Vagina (tissue), 2 donors: ENCODE measurements around the gene GPER1.

Experiments used
- CTCF ChIP-seq, 3 experiments: fragments of 450-650 bp in 2 of 3; fragments of 200-600 bp in 1 of 3; sonication (generic) in 1 of 3; IDR thresholded peaks; one replicate each; pipeline ENCODE4 v1.5.1; 2017 to 2019; ENCODE audit warnings: antibody characterized with exemption in 3 of 3, mild to moderate bottlenecking in 2 of 3, moderate library complexity in 2 of 3
- POLR2A ChIP-seq, 2 donors: fragments of 450-650 bp; IDR thresholded peaks; one replicate each; pipeline ENCODE4 v1.6.1; 2017; ENCODE audit warnings: antibody characterized with exemption in 2 of 2, mild to moderate bottlenecking in 2 of 2, moderate library complexity in 2 of 2
- POLR2AphosphoS5 ChIP-seq, 2 donors: sonication (generic); formaldehyde crosslinking; IDR thresholded peaks; one replicate each; pipeline ENCODE4 v1.9.0; 2017; ENCODE audit warnings: antibody characterized with exemption in 2 of 2, mild to moderate bottlenecking in 2 of 2, low read depth in 1 of 2; ENCODE audit not compliant: insufficient read depth in 1 of 2

DNA sequence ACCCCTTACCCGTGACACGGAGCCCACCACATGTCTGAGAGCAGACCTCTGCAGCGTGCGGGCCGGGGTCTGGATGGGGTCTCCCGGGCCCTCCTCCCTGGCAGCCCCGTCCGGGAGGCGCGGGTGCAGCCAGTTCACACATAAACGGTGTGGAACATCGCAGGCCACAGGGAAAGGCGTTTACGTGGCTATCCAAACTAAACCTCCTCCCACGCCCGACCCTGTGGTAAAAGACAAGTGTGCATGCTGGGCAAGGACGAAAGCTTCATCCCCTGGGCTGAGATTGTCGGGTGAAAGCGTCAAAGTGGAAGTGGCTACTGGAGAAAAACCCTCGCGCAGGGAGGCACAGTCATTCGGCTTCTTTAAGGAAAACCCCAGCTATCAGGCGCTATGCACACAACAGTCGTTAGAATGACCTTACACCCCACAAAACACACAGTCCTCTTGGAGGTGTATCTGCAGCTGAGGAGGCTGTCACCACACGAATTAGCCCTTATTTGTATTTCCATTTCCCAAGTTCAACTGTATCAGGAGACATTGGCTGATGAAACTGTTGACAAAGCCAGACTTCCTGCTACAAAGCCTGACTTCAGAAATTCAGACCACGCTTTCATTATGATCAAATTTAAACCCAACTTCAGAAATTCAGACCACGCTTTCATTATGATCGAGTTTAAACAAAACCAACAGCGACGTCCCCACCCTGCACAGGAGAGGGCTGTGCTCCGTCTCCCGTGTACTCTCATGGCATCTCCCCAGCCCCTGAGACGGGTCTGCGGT, 15.3 kb downstream of the GPER1 start:
- TF ChIP-seq CTCF (IDR thresholded peaks at IDR 0.05): no peak
- TF ChIP-seq POLR2A (IDR thresholded peaks at IDR 0.05): no peak
- no peak for TF ChIP-seq POLR2AphosphoS5 (IDR thresholded peaks at IDR 0.05; ENCODE audit: insufficient read depth in 1 of 2, low read depth in 1 of 2)
